NCI-H510A treated with DMSO at 0.1 percent for 48 hours (cell line): ENCODE data around the gene ENO2.

Source experiments
- DNase-seq: peaks from one replicate; lab custom pipeline; 2025; lab: John Stamatoyannopoulos, UW

The ENO2 gene

DNA sequence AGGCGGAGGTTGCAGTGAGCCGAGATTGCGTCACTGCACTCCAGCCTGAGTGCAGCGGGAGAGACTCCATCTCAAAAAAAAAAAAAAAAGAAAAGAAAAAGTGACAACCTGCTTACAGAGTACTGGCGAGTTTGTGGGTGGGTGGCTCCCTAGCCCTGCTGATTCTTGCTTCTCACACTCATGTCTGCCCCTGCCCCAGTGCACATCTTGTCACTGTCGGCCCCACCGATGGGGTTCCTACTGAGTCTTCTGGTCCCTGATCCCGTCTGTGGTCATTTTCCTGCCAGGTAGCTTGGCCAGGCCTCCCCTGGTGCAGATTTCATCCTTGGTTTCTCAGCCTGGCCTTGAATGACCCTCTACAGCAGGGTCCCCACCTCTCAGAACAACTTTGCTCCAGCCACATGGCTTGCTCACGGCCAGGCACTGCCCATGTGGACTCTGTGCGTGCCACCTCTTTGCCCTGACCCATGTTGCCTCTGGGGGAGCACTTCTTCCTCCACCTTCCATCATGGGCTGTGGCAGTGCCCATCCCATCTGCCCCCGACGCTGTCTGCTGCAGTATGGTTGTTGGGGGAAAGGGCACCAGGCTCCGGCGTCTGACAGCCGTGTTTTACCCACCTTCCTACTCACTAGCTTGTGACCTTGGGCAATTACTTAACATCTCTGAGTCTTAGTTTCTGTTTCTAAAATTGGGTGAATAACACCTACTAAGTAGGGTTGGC, 34.7 kb downstream of the ENO2 start:
- DNase-seq, result no peak

DNA sequence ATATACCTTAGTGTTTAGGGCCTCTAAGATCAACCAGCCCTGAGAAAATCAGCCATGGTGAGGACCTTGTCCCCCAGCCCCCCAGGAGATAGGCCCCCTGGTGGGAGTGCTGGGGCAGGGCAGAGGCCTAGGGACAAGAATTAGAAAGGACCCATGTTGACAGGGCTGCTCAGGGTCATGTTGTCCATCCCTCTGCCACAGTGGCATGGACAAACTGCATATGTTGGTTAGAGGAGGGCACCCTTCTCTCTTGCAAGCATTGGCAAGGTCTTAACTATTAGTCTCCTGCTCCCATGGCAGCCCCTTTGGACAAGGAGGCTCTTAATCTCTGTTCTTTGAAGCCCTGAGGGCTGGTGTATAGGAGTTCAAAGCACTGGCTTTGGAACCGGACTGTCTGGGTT, 36.0 kb downstream of the ENO2 start:
- no peak for DNase-seq

DNA sequence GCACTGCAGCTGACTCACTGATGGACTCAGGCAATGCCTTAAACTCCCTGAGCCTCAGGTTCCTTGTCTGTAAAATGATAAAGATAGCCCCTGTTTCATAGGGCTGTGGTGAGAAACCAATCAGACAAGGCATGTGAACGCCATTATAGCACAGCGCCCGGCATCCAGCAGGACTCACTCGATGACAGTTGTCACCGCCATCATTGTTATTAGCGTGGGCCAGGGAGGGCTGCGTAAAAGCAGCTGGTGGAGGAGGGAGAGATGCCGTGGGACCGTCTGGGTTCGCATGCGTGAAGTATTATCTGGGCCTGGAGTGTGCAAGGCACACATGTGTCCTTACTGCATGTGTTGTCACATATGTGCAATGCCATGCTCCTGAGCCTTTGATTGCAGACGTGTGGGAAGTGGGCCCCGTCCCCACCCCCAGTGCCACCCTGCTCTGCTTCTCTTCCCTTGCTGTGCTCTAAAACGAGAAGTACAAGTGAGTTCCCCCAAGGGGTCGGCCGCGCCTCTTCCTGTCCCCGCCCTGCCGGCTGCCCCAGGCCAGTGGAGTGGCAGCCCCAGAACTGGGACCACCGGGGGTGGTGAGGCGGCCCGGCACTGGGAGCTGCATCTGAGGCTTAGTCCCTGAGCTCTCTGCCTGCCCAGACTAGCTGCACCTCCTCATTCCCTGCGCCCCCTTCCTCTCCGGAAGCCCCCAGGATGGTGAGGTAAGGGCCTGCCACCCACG, 36.6 kb downstream of the ENO2 start, which contains the start of gene PTPN6:
TSS of gene PTPN6 (plus strand) at position 546 of the 730 bp plus-strand sequence. CDS start at position 703, 157 bp downstream.
- DNase-seq, result no peak

DNA sequence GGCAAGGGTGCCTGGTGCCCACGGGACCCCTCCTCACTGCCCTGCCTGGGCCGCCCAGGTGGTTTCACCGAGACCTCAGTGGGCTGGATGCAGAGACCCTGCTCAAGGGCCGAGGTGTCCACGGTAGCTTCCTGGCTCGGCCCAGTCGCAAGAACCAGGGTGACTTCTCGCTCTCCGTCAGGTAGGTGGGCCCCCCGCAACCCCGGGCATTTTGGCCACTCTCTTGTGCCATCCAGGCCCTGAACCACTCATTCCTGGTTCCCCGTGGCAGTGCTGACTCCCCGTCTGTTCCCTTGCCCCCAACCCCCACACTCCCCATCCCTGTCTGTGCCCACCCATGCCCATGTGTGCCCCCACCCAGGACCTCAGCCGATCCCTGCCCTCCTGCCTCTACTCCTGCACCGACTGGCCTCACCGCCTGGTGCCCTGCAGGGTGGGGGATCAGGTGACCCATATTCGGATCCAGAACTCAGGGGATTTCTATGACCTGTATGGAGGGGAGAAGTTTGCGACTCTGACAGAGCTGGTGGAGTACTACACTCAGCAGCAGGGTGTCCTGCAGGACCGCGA, 37.3 kb downstream of the ENO2 start:
- no peak for DNase-seq

DNA sequence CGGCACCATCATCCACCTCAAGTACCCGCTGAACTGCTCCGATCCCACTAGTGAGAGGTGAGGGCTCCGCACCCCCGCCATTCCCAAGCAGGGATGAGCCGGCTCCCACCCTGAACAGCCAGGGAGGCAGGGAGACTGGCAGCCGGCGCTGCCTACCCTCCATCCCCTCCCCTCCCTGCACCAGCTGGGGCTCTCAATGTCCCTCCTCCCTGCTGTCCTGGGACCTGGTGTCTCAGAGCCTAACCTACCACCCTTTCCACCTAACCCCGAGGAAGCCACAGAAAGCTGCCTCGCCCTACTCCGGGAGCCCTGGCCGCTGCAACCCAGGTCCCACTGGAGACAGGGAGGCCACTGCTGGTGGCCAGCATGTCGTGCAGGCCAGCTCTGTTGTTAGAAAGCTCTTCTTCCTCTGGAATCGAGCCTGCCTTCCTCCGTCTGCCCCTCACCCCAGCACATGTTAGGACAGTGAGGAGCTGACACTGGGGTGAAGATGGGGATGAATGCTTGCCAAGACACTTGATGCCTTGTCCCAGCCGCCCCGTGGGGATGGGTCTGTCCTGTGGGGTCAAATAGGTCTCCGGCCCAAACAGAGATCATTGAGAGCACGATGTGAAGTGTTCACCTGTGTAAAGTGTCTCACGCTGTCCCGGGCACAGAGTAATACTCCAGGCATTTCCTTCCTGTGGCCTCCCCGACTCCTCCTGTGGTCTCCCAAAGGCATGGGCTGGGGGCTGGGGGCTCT, 37.9 kb downstream of the ENO2 start:
- DNase-seq, result no peak

DNA sequence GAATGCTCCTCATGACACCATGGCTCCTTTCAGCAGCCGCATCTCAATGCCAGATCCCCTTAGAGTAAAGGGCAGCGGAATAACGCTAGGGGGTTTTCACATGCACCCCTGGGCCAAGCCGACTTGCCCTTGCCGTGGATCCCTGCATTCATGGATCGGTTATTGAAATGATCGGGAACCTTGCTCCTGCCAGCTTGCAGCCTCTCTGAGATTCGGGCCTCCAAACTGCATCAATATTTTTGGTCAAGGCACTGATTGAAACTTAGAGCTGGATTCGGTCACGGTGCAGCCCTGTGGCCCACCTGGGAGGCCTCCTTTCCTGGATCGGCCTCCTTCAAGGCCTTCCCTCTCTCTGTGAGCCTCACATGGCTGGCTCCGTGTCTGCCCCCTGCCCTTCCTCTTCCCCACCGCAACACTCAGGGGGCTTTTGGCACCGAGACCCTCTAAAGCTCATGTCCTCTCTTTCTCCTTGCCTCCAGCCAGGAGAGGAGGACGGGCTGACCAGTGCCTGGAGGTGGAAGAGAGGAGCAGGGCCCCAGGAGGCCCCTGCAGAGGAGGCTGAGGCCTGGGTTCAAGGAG, 38.6 kb downstream of the ENO2 start:
- DNase-seq, result no peak

DNA sequence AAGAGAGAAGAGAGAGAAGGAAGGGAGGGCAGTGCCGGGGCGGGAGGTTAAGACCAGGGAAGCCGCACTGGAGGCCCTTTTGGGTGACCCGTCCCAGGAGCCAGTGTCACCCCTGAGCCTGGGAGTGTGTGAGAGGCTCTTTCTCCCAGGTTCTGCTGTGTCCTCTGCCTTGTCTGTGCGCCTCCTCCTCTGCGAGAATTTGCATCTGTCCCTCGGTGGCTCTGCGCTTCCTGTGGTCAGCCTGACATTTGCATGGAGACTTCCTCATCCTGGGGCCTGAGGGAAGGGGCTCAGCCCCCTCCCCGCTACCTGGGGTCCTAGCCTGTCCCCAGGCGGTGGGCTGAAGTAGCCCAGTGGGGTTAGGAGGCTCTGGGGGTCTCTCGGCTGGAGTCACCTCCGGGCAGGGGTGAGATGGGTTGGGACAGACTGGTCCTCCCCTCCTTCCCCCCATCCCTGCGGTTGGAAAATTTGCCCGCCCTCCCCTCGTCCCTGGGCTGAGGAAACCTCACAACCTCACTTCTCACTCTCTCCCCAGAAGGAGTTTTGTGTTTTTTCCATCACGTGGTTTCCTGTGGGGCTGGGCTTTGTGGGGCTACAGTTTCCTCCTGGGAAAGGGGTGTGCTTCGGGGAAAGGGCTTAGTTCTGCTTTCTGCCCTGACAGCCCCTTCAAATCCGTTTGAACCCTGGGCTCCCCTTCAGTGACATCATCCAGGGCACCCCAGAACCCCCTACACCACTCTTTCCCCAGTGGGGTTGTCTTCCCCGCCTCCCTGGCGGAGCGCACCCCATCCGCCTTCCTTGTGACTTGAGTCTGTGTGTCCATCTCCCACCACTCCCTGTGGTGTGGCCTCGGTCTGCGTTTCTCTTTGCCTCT, 39.3 kb downstream of the ENO2 start:
- DNase-seq, result no peak

GRCh38 chr12:6954316-6955107, 40.1 kb downstream of the ENO2 start:
- DNase-seq, result no peak

DNA sequence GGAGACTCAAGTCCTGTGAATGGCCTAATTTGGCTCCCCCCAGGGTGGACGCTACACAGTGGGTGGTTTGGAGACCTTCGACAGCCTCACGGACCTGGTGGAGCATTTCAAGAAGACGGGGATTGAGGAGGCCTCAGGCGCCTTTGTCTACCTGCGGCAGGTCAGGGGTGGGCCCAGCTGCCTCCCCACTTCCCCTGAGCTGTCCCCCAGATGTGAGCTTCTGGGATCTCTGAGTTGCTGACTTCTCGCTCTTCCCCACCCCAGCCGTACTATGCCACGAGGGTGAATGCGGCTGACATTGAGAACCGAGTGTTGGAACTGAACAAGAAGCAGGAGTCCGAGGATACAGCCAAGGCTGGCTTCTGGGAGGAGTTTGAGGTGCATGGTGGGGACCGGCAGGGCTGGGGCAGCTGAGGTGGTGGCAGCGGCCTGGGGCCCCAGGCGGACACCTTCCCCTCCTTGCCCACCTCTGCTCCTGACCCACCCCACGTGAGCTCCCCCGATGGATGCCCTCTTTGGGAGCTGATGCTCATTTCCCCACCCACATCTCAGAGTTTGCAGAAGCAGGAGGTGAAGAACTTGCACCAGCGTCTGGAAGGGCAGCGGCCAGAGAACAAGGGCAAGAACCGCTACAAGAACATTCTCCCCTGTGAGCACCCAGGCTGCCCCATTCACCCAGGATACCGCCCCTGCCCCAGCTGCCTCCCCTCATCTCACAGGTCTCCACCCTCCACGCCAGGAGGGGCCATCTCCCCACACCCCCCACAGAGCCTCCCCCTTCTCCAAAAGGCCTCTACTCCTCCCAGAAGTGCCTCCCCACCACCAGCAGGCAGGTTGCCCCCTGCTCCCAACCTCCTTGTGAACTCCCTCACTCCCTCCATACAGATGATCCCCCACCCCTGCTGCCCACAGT, 41.0 kb downstream of the ENO2 start:
- no peak for DNase-seq

DNA sequence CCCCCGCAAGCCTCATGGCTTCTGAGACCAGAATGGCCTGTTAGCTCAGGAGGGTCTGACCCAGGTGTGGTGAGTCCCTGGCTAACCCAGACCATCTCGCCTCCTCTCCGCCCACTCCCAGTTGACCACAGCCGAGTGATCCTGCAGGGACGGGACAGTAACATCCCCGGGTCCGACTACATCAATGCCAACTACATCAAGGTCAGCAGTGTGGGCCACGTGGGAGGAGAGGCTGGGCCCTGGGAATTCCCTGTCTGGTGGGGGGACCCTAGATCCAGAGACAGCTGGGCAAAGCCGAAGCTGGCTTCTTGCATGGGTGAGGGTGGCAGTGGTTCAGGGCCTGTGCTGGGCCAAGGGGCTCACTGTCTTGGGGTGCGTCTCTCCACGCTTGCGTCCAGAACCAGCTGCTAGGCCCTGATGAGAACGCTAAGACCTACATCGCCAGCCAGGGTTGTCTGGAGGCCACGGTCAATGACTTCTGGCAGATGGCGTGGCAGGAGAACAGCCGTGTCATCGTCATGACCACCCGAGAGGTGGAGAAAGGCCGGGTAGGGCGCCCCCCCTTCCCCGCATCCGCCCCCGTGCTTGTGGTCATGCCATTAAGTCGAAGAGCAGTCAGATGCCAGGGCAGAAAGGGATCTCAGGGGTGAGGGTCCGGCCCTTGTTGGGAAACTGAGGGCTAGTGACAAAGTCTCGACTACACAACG, 41.8 kb downstream of the ENO2 start:
- DNase-seq, result no peak

- DNase-seq, result no peak
Measured at GRCh38 chr12:6957151-6957701, 42.8 kb downstream of the ENO2 start.

GRCh38 chr12:6957741-6958608, 43.6 kb downstream of the ENO2 start:
- no peak for DNase-seq

- DNase-seq, result no peak
Measured at GRCh38 chr12:6958609-6959057, 44.3 kb downstream of the ENO2 start.

GRCh38 chr12:6959058-6959804, 44.9 kb downstream of the ENO2 start:
- DNase-seq, result no peak

GRCh38 chr12:6959805-6960592, 45.6 kb downstream of the ENO2 start:
- DNase-seq, result no peak
